ENCODE results near the gene KIF22.
"Not testable (repeated sequence)": the region's sequence is repeated elsewhere in the genome, so short reads cannot be mapped to it uniquely, and the experiment has no call there.

The KIF22 gene

DNA sequence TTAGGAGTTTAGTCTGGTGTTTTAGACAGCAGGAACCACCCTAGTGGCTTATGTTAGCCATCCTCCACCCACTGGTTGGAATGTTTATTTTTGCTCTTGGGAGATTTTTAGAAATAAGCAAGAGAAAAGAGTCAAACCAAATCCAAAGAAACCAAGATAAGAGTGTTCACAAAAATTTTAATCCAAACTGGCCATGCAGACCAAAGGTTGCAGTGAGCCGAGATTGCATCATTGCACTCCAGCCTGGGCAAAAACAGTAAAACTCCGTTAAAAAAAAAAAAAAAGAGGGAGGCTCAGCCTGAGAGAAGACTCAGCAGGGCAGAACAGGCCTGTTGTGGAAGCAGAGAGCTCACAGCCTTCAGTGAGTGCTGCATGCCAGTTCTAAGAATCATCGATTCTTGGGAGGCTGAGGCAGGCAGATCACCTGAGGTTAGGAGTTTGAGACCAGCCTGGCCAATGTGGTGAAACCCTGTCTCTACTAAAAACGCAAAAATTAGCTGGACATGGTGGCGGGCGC is 32.5 kb upstream of the KIF22 start:
- POLR2A ChIA-PET: no interaction called here
- no peak for DNase-seq (ENCODE audit: extremely low spot score)
- CTCF ChIA-PET: interaction anchor here (2.8 kb wide), 1 partner anchor 32 kb away, joined by 9 read pairs; the partner anchor contains the start of gene KIF22
- TF ChIP-seq, protein P1, sequence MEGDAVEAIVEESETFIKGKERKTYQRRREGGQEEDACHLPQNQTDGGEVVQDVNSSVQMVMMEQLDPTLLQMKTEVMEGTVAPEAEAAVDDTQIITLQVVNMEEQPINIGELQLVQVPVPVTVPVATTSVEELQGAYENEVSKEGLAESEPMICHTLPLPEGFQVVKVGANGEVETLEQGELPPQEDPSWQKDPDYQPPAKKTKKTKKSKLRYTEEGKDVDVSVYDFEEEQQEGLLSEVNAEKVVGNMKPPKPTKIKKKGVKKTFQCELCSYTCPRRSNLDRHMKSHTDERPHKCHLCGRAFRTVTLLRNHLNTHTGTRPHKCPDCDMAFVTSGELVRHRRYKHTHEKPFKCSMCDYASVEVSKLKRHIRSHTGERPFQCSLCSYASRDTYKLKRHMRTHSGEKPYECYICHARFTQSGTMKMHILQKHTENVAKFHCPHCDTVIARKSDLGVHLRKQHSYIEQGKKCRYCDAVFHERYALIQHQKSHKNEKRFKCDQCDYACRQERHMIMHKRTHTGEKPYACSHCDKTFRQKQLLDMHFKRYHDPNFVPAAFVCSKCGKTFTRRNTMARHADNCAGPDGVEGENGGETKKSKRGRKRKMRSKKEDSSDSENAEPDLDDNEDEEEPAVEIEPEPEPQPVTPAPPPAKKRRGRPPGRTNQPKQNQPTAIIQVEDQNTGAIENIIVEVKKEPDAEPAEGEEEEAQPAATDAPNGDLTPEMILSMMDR (IDR thresholded peaks at IDR 0.05; ENCODE audit: control extremely low read depth, extremely low read depth, low read depth, missing control alignments): no peak

DNA sequence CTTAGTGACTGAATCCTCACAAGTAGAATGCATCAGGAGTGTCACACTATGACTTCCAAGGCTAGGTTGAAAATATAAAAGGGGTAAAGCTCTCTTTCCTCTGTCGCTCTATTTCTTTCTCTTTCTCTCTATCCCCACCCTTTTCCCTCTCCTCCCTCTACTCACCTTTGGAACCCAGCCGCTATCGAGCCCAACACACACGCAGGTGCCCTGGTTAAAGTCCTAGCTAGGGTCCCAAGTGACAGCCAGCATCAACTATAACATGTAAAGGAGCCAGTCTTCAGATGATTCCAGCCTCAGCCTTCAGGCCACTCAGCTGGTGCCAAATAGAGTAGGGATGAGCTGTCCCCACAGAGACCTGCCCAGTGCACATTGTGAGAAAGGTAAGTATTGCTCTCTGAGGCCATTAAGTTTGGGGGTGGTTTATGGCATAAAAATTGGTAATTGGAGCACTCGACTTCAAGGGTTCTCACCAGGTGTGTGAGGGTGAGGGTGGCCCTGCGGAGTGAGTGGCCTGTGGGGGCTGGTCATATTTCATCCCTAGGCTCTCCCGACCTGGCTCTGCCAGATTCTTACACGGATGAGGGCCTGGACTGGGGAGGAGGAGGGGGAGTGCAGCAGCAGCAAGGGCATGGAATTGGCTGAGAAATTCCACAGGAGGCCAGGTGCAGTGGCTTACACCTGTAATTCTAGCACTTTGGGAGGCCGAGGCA is 29.8 kb upstream of the KIF22 start:
- DNase-seq (ENCODE audit: extremely low spot score): no peak
- TF ChIP-seq, protein P1 (IDR thresholded peaks at IDR 0.05; ENCODE audit: control extremely low read depth, extremely low read depth, low read depth, missing control alignments): no peak
- POLR2A ChIA-PET: no interaction called here
- CTCF ChIA-PET: interaction anchor here (0.9 to 1.0 kb wide), 2 partner anchors 11 to 23 kb away, joined by 3 read pairs; no protein-coding TSS in a partner anchor

DNA sequence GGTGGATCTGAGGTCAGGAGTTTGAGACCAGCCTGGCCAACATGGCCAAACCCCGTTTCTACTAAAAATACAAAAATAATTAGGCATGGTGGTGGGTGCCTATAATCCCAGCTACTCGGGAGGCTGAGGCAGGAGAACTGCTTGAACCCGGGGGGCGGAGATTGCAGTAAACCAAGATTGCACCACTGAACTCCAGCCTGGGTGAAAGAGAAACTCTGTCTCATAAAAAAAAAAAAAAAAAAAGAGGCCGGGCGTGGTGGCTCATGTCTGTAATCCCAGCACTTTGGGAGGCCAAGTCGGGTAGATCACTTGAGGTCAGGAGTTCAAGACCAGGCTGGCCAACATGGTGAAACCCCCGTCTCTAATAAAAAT is 29.3 kb upstream of the KIF22 start:
- POLR2A ChIA-PET; CTCF ChIA-PET; DNase-seq (ENCODE audit: extremely low spot score): not testable (repeated sequence)

DNA sequence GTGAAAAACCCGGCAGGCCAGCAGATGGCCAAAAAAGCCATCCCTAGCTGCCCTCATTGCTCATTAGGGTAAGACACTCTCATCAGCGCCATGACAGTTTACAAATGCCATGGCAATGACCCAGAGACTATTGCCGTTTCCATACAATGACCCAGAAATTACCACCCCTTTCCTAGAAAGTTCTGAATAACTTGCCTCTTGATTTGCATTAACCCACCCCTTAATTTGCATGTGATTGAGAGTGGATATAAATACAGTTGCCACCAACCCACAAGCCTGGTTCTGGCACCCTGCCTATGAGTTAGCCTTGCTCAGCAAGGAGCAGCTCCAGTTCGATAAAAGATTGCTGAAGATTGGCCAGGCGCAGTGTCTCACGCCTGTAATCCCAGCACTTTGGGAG is 28.7 kb upstream of the KIF22 start:
- no peak for DNase-seq (ENCODE audit: extremely low spot score)
- POLR2A ChIA-PET: no interaction called here
- CTCF ChIA-PET: no interaction called here
- TF ChIP-seq, protein P1 (IDR thresholded peaks at IDR 0.05; ENCODE audit: control extremely low read depth, extremely low read depth, low read depth, missing control alignments): no peak

DNA sequence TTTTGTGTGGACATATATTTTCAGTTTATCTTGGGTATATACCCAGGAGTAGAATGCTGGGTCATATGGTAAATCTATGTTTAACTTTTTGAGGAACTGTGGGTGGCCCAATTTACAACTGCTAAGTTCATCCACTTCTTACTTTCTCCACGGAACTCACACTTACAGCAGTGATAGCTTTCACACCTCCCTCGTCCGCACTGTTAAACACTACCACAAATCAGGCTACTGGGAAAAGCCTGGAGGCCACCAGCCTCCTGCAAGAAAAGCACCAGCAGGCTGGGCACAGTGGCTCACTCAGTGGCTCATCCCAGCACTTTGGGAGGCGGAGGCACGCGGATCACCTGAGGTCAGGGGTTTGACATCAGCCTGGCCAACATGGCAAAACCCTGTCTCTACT is 27.2 kb upstream of the KIF22 start:
- TF ChIP-seq, protein P1 (IDR thresholded peaks at IDR 0.05; ENCODE audit: control extremely low read depth, extremely low read depth, low read depth, missing control alignments): no peak
- DNase-seq (ENCODE audit: extremely low spot score): no peak
- POLR2A ChIA-PET: no interaction called here
- CTCF ChIA-PET: no interaction called here

DNA sequence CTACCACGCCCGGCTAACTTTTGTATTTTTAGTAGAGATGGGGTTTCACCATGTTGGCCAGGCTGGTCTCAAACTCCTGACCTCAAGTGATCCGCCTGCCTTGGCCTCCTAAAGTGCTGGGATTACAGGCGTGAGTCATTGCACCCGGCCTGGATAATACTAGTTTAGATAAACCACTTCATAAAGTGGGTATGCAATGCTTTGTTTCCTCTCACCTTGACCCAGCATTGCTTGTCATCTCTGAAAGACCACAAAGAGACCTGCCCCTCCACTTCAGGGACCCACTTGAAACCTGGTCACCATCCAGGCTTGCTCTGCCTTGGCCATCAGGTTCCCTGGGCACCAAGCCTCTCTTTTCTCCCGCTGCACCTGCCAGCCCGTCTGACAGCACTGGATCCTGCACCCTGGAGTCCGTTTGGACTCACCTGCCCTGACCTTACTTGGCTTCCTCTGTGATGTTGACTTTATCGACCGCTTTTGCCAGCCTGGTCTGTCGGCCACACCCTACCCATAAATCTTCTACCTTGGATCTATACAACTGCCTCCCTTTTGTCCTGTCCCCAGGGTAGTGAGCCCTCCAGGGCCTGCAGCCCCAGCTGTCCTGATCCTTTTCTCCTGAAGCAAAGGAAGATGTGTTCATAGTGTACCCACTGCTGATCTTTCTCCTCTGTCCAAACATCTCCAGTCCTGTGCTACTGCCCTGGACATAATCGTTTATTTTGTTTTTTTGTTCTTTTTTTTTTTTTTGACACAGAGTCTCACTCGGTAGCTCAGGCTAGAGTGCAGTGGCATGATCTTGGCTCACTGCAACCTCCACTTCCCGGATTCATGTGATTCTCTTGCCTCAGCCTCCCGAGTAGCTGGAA is 25.2 kb upstream of the KIF22 start:
- TF ChIP-seq, protein P1 (IDR thresholded peaks at IDR 0.05; ENCODE audit: control extremely low read depth, extremely low read depth, low read depth, missing control alignments): no peak
- CTCF ChIA-PET: interaction anchor here (1.1 to 4.3 kb wide), 2 partner anchors 19 to 20 kb away, joined by 3 to 18 read pairs; no protein-coding TSS in a partner anchor
- no peak for DNase-seq (ENCODE audit: extremely low spot score)
- POLR2A ChIA-PET: no interaction called here

DNA sequence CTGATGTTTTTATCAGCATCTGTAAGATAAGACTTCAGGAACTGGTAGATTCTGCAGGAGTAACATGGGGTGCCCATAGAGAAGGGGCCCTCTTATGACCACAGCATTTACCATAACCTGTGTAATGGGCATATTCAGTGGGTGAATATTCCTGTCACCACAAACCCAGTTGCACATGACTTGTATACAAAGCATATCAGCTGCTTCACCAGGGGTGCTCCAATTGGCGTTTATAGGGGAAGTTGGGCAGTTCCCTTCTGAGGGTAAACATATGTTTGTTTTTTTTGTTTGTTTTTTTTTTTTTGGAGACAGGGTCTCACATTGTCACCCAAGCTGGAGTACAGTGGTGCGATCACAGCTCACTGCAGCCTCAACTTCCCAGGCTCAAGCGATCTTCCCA is 24.0 kb upstream of the KIF22 start:
- TF ChIP-seq, protein P1 (IDR thresholded peaks at IDR 0.05; ENCODE audit: control extremely low read depth, extremely low read depth, low read depth, missing control alignments): no peak
- CTCF ChIA-PET: interaction anchor here (0.6 to 4.3 kb wide), 4 partner anchors 13 to 756 kb away, joined by 3 to 18 read pairs (median 6); no protein-coding TSS in a partner anchor
- DNase-seq (ENCODE audit: extremely low spot score): no peak
- POLR2A ChIA-PET: no interaction called here

All from GM10248 (cell line).